ENCODE data around the gene KIAA1217. TPM values are rescaled to one million over a fixed set of nuclear protein-coding genes. Genes with fewer than 3 reads are reported as not detected.
"Not testable (repeated sequence)": the region's sequence is repeated elsewhere in the genome, so short reads cannot be mapped to it uniquely, and the experiment has no call there.

The KIAA1217 gene
- total and polyA plus RNA-seq, 12 donors: 10.8 to 73.7 (median 40.8) TPM

- peaks cover 0 to 10% of the 10 kb centered on the region in 2 donors for H3K4me1 ChIP-seq (replicated peaks in 1 of 2)
- no peak overlapping the region for H3K27ac ChIP-seq
- H3K36me3 ChIP-seq (replicated peaks in 1 of 2): no peaks in the 10 kb centered on the region
- WGBS, 4 donors: 89 to 90% (median 89%) methylated on average over 4 of the region's 4 CpGs
- H3K27me3 ChIP-seq: no peaks in the 10 kb centered on the region
- intact Hi-C loops (cut with DNase I): no loop called here
- no peak overlapping the region for H3K4me3 ChIP-seq
- TF ChIP-seq POLR2A (IDR thresholded peaks at IDR 0.05): no peak
- TF ChIP-seq CTCF (IDR thresholded peaks at IDR 0.05): no peak
- no peak for DNase-seq
- no peaks in the 10 kb centered on the region for H3K9me3 ChIP-seq (replicated peaks in 1 of 3)
Measured at GRCh38 chr10:24444337-24444736, 235.4 kb downstream of the KIAA1217 start.

- WGBS, 4 donors: 84 to 100% (median 91%) methylated on average over 2 of the region's 2 CpGs
- intact Hi-C loops (cut with DNase I); DNase-seq: not testable (repeated sequence)
Measured at GRCh38 chr10:24445958-24446357, 237.0 kb downstream of the KIAA1217 start.

GRCh38 chr10:24446739-24447138, 237.8 kb downstream of the KIAA1217 start:
- DNase-seq: no peak
- Histone ChIP-seq H3K4me1 (replicated peaks in 1 of 2) (peaks cover 0 to 16% of the 10 kb centered on the region in 2 donors), H3K9me3 (replicated peaks in 1 of 3) (no peaks in the 10 kb centered on the region), H3K4me3 (no peak overlapping the region), H3K27ac (no peak overlapping the region), H3K36me3 (replicated peaks in 1 of 2) (no peaks in the 10 kb centered on the region), H3K27me3 (no peaks in the 10 kb centered on the region)
- intact Hi-C loops (cut with DNase I): no loop called here
- 85 to 90% (median 88%) methylated on average over 6 of the region's 6 CpGs for WGBS, 4 donors
- TF ChIP-seq CTCF (IDR thresholded peaks at IDR 0.05) (no peak), POLR2A (IDR thresholded peaks at IDR 0.05) (no peak)

More at GRCh38 chr10:24445958-24446357, 237.0 kb downstream of the KIAA1217 start:
- H3K9me3 ChIP-seq (replicated peaks in 1 of 3); H3K36me3 ChIP-seq (replicated peaks in 1 of 2); H3K27me3 ChIP-seq; H3K4me3 ChIP-seq; H3K27ac ChIP-seq: not testable (repeated sequence)
- H3K4me1 ChIP-seq (replicated peaks in 1 of 2): peaks cover 0 to 16% of the 10 kb centered on the region in 2 donors

GRCh38 chr10:24448351-24448999, 239.5 kb downstream of the KIAA1217 start:
- intact Hi-C loops (cut with DNase I): no loop called here
- DNase-seq: no peak
- 67 to 92% (median 74%) methylated on average over 3 of the region's 3 CpGs for WGBS, 4 donors
- peak overlapping the region in 2 of 5 donors; percentile 7 to 52 for H3K27ac ChIP-seq
- no peak overlapping the region for H3K4me3 ChIP-seq
- H3K36me3 ChIP-seq (replicated peaks in 1 of 2): no peaks in the 10 kb centered on the region
- TF ChIP-seq CTCF (IDR thresholded peaks at IDR 0.05) (no peak), POLR2A (IDR thresholded peaks at IDR 0.05) (no peak)
- H3K9me3 ChIP-seq (replicated peaks in 1 of 3): no peaks in the 10 kb centered on the region
- H3K4me1 ChIP-seq (replicated peaks in 1 of 2): peaks cover 0 to 16% of the 10 kb centered on the region in 2 donors
- no peaks in the 10 kb centered on the region for H3K27me3 ChIP-seq

- WGBS, 4 donors: 18 to 29% (median 26%) methylated on average over 5 of the region's 5 CpGs
- Histone ChIP-seq H3K27ac (peak overlapping the region in 4 of 5 donors; percentile 20 to 52 (median 34)), H3K27me3 (no peaks in the 10 kb centered on the region), H3K4me3 (peak overlapping the region in 1 of 4 donors; percentile 45), H3K36me3 (replicated peaks in 1 of 2) (no peaks in the 10 kb centered on the region), H3K9me3 (replicated peaks in 1 of 3) (no peaks in the 10 kb centered on the region), H3K4me1 (replicated peaks in 1 of 2) (peaks cover 0 to 16% of the 10 kb centered on the region in 2 donors)
- intact Hi-C loops (cut with DNase I): no loop called here
- no peak for TF ChIP-seq CTCF (IDR thresholded peaks at IDR 0.05)
- no peak for TF ChIP-seq POLR2A (IDR thresholded peaks at IDR 0.05)
- no peak for DNase-seq
Measured at GRCh38 chr10:24449321-24449740, 240.4 kb downstream of the KIAA1217 start.

All from adrenal gland (tissue), 12 donors.